IPS-18a (cell line): ENCODE data around the gene SPG7.

Source experiments
- H3K27ac ChIP-seq: one replicate; pipeline ENCODE4 v1.5.1; 2013; ENCODE audit warnings: low read length
- H3K27me3 ChIP-seq: one replicate; pipeline ENCODE4 v1.6.1; 2013; ENCODE audit warnings: mild to moderate bottlenecking, low read length; ENCODE audit not compliant: control insufficient read depth, insufficient read depth
- H3K36me3 ChIP-seq: one replicate; pipeline ENCODE4 v1.6.1; 2013; ENCODE audit warnings: low read depth, low read length; ENCODE audit not compliant: control insufficient read depth
- H3K4me1 ChIP-seq: one replicate; pipeline ENCODE4 v1.6.1; 2013; ENCODE audit warnings: low read depth, low read length; ENCODE audit not compliant: control insufficient read depth
- H3K4me3 ChIP-seq: one replicate; pipeline ENCODE4 v1.5.1; 2013; ENCODE audit warnings: low read length
- H3K9ac ChIP-seq: one replicate; pipeline ENCODE4 v1.6.1; 2013; ENCODE audit warnings: mild to moderate bottlenecking, low read length, moderate library complexity
- H3K9me3 ChIP-seq: one replicate; pipeline ENCODE4 v1.6.1; 2013; ENCODE audit warnings: low read depth, low read length; ENCODE audit not compliant: control insufficient read depth

Gene SPG7

GRCh38 chr16:89504091-89504490 lies 4.1 kb upstream of the SPG7 start:
- H3K9ac ChIP-seq: no peak overlapping the region
- H3K9me3 ChIP-seq: no peaks in the 10 kb centered on the region
- no peak overlapping the region for H3K4me3 ChIP-seq
- H3K4me1 ChIP-seq: peaks cover 3% of the 10 kb centered on the region
- H3K36me3 ChIP-seq: no peaks in the 10 kb centered on the region
- H3K27me3 ChIP-seq: peaks cover 6% of the 10 kb centered on the region
- no peak overlapping the region for H3K27ac ChIP-seq

GRCh38 chr16:89505204-89506112 lies 2.7 kb upstream of the SPG7 start:
- no peak overlapping the region for H3K9ac ChIP-seq
- no peak overlapping the region for H3K27ac ChIP-seq
- H3K4me1 ChIP-seq: peaks cover 3% of the 10 kb centered on the region
- peaks cover 2% of the 10 kb centered on the region for H3K36me3 ChIP-seq
- no peak overlapping the region for H3K4me3 ChIP-seq
- peaks cover 6% of the 10 kb centered on the region for H3K27me3 ChIP-seq
- H3K9me3 ChIP-seq: no peaks in the 10 kb centered on the region

- Histone ChIP-seq H3K27me3 (peaks cover 6% of the 10 kb centered on the region), H3K36me3 (peaks cover 9% of the 10 kb centered on the region), H3K4me1 (peaks cover 3% of the 10 kb centered on the region), H3K27ac (no peak overlapping the region), H3K9ac (no peak overlapping the region), H3K4me3 (no peak overlapping the region), H3K9me3 (no peaks in the 10 kb centered on the region)
These were observed 2.1 kb upstream of the SPG7 start for GRCh38 chr16:89506113-89506504.

DNA sequence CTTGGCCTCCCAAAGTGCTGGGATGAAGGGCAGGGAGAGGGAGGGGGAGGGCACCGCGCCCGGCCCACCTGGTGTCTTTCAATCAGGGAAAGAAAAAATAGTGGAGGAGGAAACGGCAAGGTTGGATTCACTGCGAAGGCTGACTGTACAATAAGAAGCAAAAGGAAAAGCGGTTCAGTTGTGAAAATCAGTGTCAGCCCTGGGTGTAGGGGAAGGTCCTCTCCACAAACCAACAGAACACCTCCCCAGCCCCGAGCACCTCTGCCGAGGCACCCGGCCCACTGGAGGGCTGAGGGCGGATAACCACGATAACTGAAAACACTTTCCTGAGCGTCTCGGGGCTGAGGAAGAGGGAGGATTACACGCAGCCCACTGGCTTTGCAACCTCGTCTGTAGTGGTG lies 1.4 kb upstream of the SPG7 start:
- Histone ChIP-seq H3K27me3 (peaks cover 6% of the 10 kb centered on the region), H3K36me3 (peaks cover 13% of the 10 kb centered on the region), H3K9ac (no peak overlapping the region), H3K27ac (no peak overlapping the region), H3K9me3 (no peaks in the 10 kb centered on the region), H3K4me3 (no peak overlapping the region), H3K4me1 (peaks cover 3% of the 10 kb centered on the region)

- peaks cover 6% of the 10 kb centered on the region for H3K27me3 ChIP-seq
- H3K4me1 ChIP-seq: peaks cover 3% of the 10 kb centered on the region
- H3K36me3 ChIP-seq: peaks cover 15% of the 10 kb centered on the region
- peak overlapping the region; percentile 94 for H3K4me3 ChIP-seq
- peak overlapping the region; percentile 85 for H3K9ac ChIP-seq
- no peak overlapping the region for H3K27ac ChIP-seq
- H3K9me3 ChIP-seq: no peaks in the 10 kb centered on the region
These were observed 879 bp upstream of the SPG7 start for GRCh38 chr16:89507214-89507833.

DNA sequence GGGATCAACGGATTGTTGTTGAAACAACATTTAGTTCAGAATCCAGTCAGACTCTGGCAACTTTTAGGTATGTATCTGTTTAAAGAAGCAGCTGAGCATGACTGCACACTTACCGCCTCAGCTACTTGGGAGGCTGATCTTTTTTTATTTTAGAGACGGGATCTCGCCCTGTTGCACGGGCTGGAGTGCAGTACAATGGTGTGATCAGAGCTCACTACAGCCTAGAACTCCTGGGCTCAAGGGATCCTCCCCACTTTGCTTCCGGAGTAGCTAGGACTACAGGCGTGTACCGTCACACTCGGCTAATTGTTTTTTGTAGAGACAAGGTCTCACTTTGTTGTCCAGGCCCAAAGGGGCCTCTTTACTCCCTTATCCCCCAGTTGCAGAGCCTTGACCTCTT lies 2.3 kb downstream of the SPG7 start:
- Histone ChIP-seq H3K4me1 (peaks cover 3% of the 10 kb centered on the region), H3K4me3 (no peak overlapping the region), H3K9ac (no peak overlapping the region), H3K36me3 (peaks cover 29% of the 10 kb centered on the region), H3K9me3 (no peaks in the 10 kb centered on the region), H3K27ac (no peak overlapping the region), H3K27me3 (peaks cover 6% of the 10 kb centered on the region)

DNA sequence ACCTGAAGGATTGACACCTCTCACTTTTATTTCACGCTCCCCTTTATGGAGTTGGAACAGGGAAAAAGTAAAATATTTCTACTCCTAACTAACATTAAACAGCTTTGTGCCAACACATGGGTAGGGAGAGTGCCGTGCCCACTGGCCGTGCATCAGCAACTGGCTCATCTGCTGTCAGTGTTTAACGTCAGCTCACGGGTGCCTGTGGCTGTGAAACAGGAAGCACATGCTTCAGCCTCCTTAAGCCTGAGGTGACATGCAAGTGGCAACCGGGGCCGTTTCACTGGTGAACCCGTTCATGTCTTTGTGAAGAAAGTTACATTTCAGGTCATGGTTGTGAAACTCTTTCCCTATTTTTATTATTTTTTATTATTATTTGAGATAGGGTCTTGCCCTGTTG lies 3.2 kb downstream of the SPG7 start:
- peaks cover 3% of the 10 kb centered on the region for H3K4me1 ChIP-seq
- H3K9ac ChIP-seq: no peak overlapping the region
- H3K9me3 ChIP-seq: no peaks in the 10 kb centered on the region
- H3K27me3 ChIP-seq: peaks cover 6% of the 10 kb centered on the region
- no peak overlapping the region for H3K27ac ChIP-seq
- no peak overlapping the region for H3K4me3 ChIP-seq
- peaks cover 29% of the 10 kb centered on the region for H3K36me3 ChIP-seq

- Histone ChIP-seq H3K4me3 (no peak overlapping the region), H3K4me1 (no peaks in the 10 kb centered on the region), H3K27me3 (no peaks in the 10 kb centered on the region), H3K27ac (no peak overlapping the region), H3K9me3 (no peaks in the 10 kb centered on the region), H3K36me3 (peaks cover 37% of the 10 kb centered on the region), H3K9ac (no peak overlapping the region)
These were observed 4.2 kb downstream of the SPG7 start for GRCh38 chr16:89512453-89512852.

GRCh38 chr16:89517128-89517527 lies 8.9 kb downstream of the SPG7 start:
- no peak overlapping the region for H3K4me3 ChIP-seq
- H3K9me3 ChIP-seq: no peaks in the 10 kb centered on the region
- peaks cover 5% of the 10 kb centered on the region for H3K4me1 ChIP-seq
- no peak overlapping the region for H3K9ac ChIP-seq
- H3K27ac ChIP-seq: no peak overlapping the region
- H3K36me3 ChIP-seq: peaks cover 58% of the 10 kb centered on the region
- H3K27me3 ChIP-seq: no peaks in the 10 kb centered on the region

GRCh38 chr16:89519881-89520280 lies 11.7 kb downstream of the SPG7 start:
- H3K27me3 ChIP-seq: no peaks in the 10 kb centered on the region
- H3K9ac ChIP-seq: no peak overlapping the region
- H3K4me1 ChIP-seq: peaks cover 5% of the 10 kb centered on the region
- no peaks in the 10 kb centered on the region for H3K9me3 ChIP-seq
- no peak overlapping the region for H3K4me3 ChIP-seq
- H3K36me3 ChIP-seq: peaks cover 64% of the 10 kb centered on the region
- no peak overlapping the region for H3K27ac ChIP-seq

DNA sequence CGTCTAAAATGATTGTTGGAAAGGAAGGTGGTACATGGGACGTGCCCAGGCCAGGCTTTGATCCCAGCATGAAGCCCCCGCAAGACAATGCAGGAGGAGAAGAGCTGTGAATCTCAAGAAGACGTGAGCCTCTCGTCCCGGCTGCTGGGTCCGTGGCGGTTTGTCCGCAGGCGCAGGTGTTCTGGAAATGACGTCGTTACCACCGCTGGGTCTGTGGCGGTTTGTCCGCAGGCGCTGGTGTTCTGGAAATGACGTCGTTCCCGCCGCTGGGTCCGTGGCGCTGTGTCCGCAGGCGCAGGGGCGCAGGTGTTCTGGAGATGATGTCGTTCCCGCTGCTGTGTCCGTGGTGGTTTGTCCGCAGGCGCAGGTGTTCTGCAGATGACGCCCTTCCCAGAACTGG lies 14.1 kb downstream of the SPG7 start:
- Histone ChIP-seq H3K9me3 (no peaks in the 10 kb centered on the region), H3K36me3 (peaks cover 80% of the 10 kb centered on the region), H3K27ac (no peak overlapping the region), H3K27me3 (no peaks in the 10 kb centered on the region), H3K4me1 (peaks cover 5% of the 10 kb centered on the region), H3K9ac (no peak overlapping the region), H3K4me3 (no peak overlapping the region)
